C4-2B (cell line): ENCODE results near the gene CFAP298.

Source experiments
- CTCF ChIP-seq: fragments of 450-650 bp; conservative IDR thresholded peaks from 2 replicates; pipeline ENCODE4 v1.5.1; 2017; ENCODE audit warnings: mild to moderate bottlenecking
- ZFX ChIP-seq: fragments of 450-650 bp; IDR thresholded peaks from 2 replicates; pipeline ENCODE4 v1.6.1; 2017

- TF ChIP-seq CTCF (no peak), ZFX (no peak)
Measured at GRCh38 chr21:32592929-32593502, 19.2 kb downstream of the CFAP298 start.
